ENCODE data around the gene DCHS2. TPM values are rescaled to one million over a fixed set of nuclear protein-coding genes. Genes with fewer than 3 reads are reported as not detected.
A peak's percentile ranks its signal among the peaks of the same experiment; 100 is the strongest.

DCHS2 gene
- total RNA-seq, 2 donors from 2014 or later = 1.2 to 1.5 TPM

DNA sequence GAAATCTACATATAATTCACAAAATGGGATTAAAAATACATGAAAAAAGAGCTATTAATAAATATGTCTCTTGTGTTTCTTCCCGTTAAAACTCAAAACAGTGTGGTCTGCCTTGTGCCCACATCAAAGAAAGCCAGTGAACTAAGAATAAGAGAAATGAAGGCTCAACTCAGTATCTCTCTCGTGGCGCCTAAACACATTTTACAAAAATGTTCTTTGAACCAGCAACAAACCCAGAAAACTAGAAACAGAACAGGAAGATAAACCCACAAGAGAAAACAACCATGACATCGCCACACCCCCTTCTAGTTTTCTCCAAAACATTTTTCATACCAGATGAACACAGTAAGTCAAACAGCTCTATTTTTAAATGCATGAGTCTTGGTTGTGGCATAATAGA lies 130.1 kb downstream of the DCHS2 start:
- DNase-seq = no peak
- no peak for TF ChIP-seq CTCF (IDR thresholded peaks at IDR 0.05)

GRCh38 chr4:154360491-154360890 lies 131.1 kb downstream of the DCHS2 start:
- intact Hi-C loops (cut with DNase I) = no loop called here
- Histone ChIP-seq H3K4me1 (no peaks in the 10 kb centered on the region), H3K36me3 (no peaks in the 10 kb centered on the region), H3K27me3 (no peaks in the 10 kb centered on the region), H3K27ac (no peak overlapping the region), H3K9me3 (no peaks in the 10 kb centered on the region), H3K9ac (ENCODE audit: low read depth in 2 of 2, low read length in 2 of 2) (no peak overlapping the region), H3K4me3 (no peak overlapping the region)
- DNase-seq = no peak
- no peak for TF ChIP-seq CTCF (IDR thresholded peaks at IDR 0.05)

More for the DNA sequence above, 130.1 kb downstream of the DCHS2 start:
- Histone ChIP-seq H3K4me1 (no peaks in the 10 kb centered on the region), H3K9ac (ENCODE audit: low read depth in 2 of 2, low read length in 2 of 2) (no peak overlapping the region), H3K27ac (no peak overlapping the region), H3K9me3 (no peaks in the 10 kb centered on the region), H3K36me3 (no peaks in the 10 kb centered on the region), H3K27me3 (no peaks in the 10 kb centered on the region), H3K4me3 (no peak overlapping the region)
- intact Hi-C loops (cut with DNase I) = no loop called here

- H3K9me3 ChIP-seq = no peaks in the 10 kb centered on the region
- H3K27me3 ChIP-seq = no peaks in the 10 kb centered on the region
- H3K4me3 ChIP-seq = no peak overlapping the region
- H3K4me1 ChIP-seq = no peaks in the 10 kb centered on the region
- no peak for TF ChIP-seq CTCF (IDR thresholded peaks at IDR 0.05)
- intact Hi-C loops (cut with DNase I) = loop anchor here (10.0 kb wide), 1 partner anchor 570 kb away; the partner anchor contains the start of gene SFRP2
- no peak overlapping the region for H3K9ac ChIP-seq (ENCODE audit: low read depth in 2 of 2, low read length in 2 of 2)
- no peak overlapping the region for H3K27ac ChIP-seq
- H3K36me3 ChIP-seq = no peaks in the 10 kb centered on the region
- DNase-seq = no peak
Observed at GRCh38 chr4:154354883-154355282, 136.7 kb downstream of the DCHS2 start.

- Histone ChIP-seq H3K36me3 (no peaks in the 10 kb centered on the region), H3K4me1 (no peaks in the 10 kb centered on the region), H3K4me3 (no peak overlapping the region), H3K9ac (ENCODE audit: low read depth in 2 of 2, low read length in 2 of 2) (no peak overlapping the region), H3K27me3 (no peaks in the 10 kb centered on the region), H3K27ac (no peak overlapping the region), H3K9me3 (no peaks in the 10 kb centered on the region)
- peak; percentile 15 for TF ChIP-seq CTCF (IDR thresholded peaks at IDR 0.05)
- intact Hi-C loops (cut with DNase I) = loop anchor here (10.0 kb wide), 1 partner anchor 565 kb away; the partner anchor contains the start of gene SFRP2
- DNase-seq = no peak
Observed at GRCh38 chr4:154349829-154350228, 141.8 kb downstream of the DCHS2 start.

- DNase-seq = no peak
- H3K4me1 ChIP-seq = no peaks in the 10 kb centered on the region
- intact Hi-C loops (cut with DNase I) = no loop called here
Observed at GRCh38 chr4:154348657-154349056, 142.9 kb downstream of the DCHS2 start.

More at GRCh38 chr4:154348657-154349056, 142.9 kb downstream of the DCHS2 start:
- H3K27ac ChIP-seq = no peak overlapping the region
- H3K36me3 ChIP-seq = no peaks in the 10 kb centered on the region
- no peaks in the 10 kb centered on the region for H3K27me3 ChIP-seq
- no peaks in the 10 kb centered on the region for H3K9me3 ChIP-seq
- no peak for TF ChIP-seq CTCF (IDR thresholded peaks at IDR 0.05)
- no peak overlapping the region for H3K9ac ChIP-seq (ENCODE audit: low read depth in 2 of 2, low read length in 2 of 2)
- H3K4me3 ChIP-seq = no peak overlapping the region
